Neural crest cell (in vitro differentiated cells): ENCODE results near the gene ANKH. TPM values are rescaled to one million over a fixed set of nuclear protein-coding genes. Genes with fewer than 3 reads are reported as not detected.

Experiments
- DNase-seq: peaks from one replicate; pipeline ENCODE4 v3.0.0; 2021; ENCODE audit warnings: low read depth, mixed read lengths, low spot score
- H3K27ac Mint-ChIP-seq: one replicate; pipeline ENCODE4 v1.8.0; 2021; ENCODE audit warnings: mild to moderate bottlenecking, mixed read lengths; ENCODE audit not compliant: unreplicated experiment
- H3K27me3 Mint-ChIP-seq: 2 replicates; pipeline ENCODE4 v1.8.0; 2021; ENCODE audit warnings: low read depth, mild to moderate bottlenecking, mixed read lengths
- H3K36me3 Mint-ChIP-seq: 2 replicates; pipeline ENCODE4 v1.8.0; 2021; ENCODE audit warnings: low read depth, mild to moderate bottlenecking, mixed read lengths
- H3K4me1 Mint-ChIP-seq: 2 replicates; pipeline ENCODE4 v1.8.0; 2021; ENCODE audit warnings: mixed read lengths
- H3K4me3 Mint-ChIP-seq: one replicate; pipeline ENCODE4 v1.8.0; 2021; ENCODE audit warnings: mild to moderate bottlenecking, mixed read lengths
- H3K9me3 Mint-ChIP-seq: 2 replicates; pipeline ENCODE4 v1.8.0; 2021; ENCODE audit warnings: mixed read lengths
- total RNA-seq: library from RNA; stranded (reverse); gene quantifications from 2 replicates; pipeline ENCODE4 v1.2.1, GENCODE V29; 2021
- TF ChIP-seq, protein P1 (sequence below): fragments of 200-600 bp; sonication (generic); conservative IDR thresholded peaks from 2 replicates; pipeline ENCODE4 v1.5.0; 2021; ENCODE audit warnings: antibody characterized with exemption, mild to moderate bottlenecking

The ANKH gene
- total RNA-seq, 1 donor from 2014 or later: 28.6 TPM

DNA sequence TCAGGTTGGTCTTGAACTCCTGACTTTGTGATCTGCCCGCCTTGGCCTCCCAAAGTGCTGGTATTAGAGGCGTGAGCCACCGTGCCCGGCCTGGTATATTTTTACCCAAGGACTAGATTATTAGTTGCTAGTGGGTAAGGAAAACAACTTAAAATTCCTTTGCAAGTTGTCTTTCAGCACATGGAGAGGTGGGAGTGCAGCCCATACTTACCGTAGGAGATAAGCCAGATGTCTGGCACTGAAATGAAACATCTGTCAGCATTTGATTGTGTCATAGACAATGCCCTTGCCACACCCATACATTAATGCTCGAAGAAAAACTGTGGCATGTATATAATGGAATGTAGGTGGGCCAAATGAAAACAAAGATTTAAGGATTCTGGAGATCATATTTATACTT lies 36.6 kb upstream of the ANKH start:
- H3K9me3 Mint-ChIP-seq: no peaks in the 10 kb centered on the region

DNA sequence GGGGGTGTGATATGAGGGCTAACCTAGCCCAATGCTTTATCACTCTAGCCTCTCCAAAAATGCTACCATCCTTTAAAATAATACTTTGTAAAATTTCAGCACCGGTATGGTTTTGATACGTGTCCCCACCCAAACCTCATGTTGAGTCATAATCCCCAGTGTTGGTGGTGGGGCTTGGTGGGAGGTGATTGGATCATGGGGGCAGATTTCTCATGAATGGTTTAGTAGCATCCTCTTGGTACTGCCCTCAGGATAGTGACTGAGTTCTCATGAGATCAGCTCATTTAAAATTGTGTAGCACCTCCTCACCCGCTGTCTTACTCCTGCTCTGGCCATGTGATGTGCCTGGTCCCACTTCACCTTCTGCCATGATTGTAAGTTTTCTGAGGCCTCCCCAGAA lies 35.0 kb upstream of the ANKH start:
- no peaks in the 10 kb centered on the region for H3K36me3 Mint-ChIP-seq
- no peak overlapping the region for H3K4me3 Mint-ChIP-seq
- no peak overlapping the region for H3K27ac Mint-ChIP-seq
- no peaks in the 10 kb centered on the region for H3K4me1 Mint-ChIP-seq
- H3K27me3 Mint-ChIP-seq: no peaks in the 10 kb centered on the region
- H3K9me3 Mint-ChIP-seq: no peaks in the 10 kb centered on the region
- TF ChIP-seq, protein P1, sequence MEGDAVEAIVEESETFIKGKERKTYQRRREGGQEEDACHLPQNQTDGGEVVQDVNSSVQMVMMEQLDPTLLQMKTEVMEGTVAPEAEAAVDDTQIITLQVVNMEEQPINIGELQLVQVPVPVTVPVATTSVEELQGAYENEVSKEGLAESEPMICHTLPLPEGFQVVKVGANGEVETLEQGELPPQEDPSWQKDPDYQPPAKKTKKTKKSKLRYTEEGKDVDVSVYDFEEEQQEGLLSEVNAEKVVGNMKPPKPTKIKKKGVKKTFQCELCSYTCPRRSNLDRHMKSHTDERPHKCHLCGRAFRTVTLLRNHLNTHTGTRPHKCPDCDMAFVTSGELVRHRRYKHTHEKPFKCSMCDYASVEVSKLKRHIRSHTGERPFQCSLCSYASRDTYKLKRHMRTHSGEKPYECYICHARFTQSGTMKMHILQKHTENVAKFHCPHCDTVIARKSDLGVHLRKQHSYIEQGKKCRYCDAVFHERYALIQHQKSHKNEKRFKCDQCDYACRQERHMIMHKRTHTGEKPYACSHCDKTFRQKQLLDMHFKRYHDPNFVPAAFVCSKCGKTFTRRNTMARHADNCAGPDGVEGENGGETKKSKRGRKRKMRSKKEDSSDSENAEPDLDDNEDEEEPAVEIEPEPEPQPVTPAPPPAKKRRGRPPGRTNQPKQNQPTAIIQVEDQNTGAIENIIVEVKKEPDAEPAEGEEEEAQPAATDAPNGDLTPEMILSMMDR: no peak
- DNase-seq: no peak

More for the DNA sequence above, 36.6 kb upstream of the ANKH start:
- no peaks in the 10 kb centered on the region for H3K27me3 Mint-ChIP-seq
- TF ChIP-seq, protein P1: no peak
- H3K36me3 Mint-ChIP-seq: no peaks in the 10 kb centered on the region
- H3K27ac Mint-ChIP-seq: no peak overlapping the region
- DNase-seq: no peak
- no peak overlapping the region for H3K4me3 Mint-ChIP-seq
- no peaks in the 10 kb centered on the region for H3K4me1 Mint-ChIP-seq

DNA sequence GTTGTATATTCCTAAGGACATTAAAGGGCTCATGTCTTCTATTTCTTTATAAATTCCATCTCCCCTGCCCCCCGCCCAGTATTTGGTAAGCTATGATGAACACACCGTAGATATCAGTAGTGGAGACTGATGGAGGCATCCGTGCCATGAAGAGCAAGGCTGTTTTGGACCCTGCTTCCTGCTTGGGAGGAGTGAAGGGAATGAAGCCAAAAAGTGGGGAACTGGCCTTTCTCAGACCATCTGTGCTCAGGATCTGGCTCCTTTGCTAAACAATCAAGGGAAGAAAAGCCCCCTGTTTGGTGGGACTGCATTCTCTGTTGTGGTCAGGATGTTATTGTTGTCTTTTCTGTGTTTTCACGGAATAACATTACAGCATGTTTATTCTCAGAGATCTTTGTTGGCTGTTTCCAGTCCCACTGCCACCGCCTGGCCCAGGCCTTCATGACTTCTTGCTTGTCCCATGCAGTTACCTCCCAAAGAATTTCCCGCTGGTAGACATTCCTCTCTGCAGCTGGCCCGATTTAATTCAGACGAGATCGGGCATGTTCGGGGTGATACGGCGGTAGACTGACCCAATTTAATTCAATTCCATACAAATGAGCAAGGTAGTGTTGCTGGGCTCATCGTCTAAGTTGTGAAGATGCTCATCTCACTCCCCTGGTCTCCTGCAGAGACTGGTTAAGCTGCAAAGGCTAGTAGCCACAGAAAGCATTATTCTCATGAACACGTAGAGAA lies 31.4 kb upstream of the ANKH start:
- TF ChIP-seq, protein P1: no peak
- Mint-ChIP-seq H3K27ac (no peak overlapping the region), H3K36me3 (no peaks in the 10 kb centered on the region)

DNA sequence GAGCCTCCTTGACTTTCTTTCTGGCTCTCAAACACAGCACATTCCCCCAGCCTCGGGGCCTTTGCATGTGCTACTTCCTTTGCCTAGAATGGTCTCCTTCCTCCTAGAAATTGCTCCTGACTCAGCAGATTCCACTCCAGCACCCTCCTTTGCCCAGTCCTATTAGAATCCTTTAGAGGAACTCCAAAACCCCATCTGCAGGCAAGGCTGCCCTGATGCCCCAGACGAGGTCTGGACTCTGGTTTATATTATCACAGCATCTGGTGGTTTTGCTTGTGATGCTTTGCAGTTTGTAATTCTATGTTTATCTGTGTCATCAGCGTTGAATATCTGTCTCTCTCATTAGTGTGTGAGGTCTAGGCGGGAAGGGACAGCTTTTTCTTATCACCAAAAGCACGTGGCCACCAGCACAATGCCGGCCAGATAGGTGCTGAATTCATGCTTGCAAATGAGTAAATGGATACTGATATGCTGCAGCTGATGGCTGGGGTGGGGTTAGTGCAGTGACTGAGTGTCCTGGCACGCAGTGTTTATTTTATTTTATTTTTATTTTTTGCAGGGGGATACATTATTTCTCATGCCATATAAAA lies 30.0 kb upstream of the ANKH start:
- Mint-ChIP-seq H3K27me3 (no peaks in the 10 kb centered on the region), H3K4me3 (no peak overlapping the region), H3K4me1 (no peaks in the 10 kb centered on the region), H3K9me3 (peaks cover 2% of the 10 kb centered on the region), H3K36me3 (no peaks in the 10 kb centered on the region), H3K27ac (no peak overlapping the region)
- DNase-seq: no peak
- TF ChIP-seq, protein P1: no peak

More for the DNA sequence above, 31.4 kb upstream of the ANKH start:
- no peak overlapping the region for H3K4me3 Mint-ChIP-seq
- H3K4me1 Mint-ChIP-seq: no peaks in the 10 kb centered on the region
- peaks cover 2% of the 10 kb centered on the region for H3K9me3 Mint-ChIP-seq
- no peak for DNase-seq
- no peaks in the 10 kb centered on the region for H3K27me3 Mint-ChIP-seq

DNA sequence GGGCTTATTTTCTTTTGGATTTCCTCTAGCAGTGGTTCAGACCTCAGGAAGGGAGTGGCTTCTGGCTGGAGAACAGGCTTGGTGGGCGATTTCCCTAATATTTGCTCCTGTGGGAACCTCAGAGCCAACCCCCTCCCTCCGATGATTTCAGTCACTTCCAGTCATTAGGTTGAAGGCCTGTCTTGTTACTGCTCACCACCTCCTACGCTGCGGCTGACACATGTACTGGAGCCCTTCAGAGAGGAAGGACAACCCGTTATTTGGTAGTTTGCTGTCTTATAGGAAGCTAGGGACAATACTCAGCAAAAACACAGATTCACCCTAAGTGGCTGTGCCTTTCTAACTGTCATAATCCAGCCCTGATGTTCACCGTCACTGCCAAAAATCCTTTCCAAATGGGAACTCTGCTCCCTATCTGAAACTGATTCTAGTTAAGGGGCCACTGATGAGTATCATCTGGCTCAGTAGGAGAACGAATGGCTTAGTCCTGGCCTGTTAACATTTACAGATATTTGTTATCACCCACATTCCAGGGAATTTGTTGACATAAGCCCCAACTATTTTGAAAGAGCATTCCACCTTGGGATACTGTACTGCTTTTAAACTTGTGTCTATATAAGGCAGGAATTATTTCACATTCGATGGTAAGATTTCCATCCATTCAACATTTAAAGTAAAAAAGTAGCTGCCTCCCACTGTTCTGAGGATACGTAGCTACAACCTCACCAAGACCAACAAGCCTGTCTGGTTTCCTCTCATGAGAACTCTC lies 29.3 kb upstream of the ANKH start:
- peaks cover 2% of the 10 kb centered on the region for H3K9me3 Mint-ChIP-seq
- TF ChIP-seq, protein P1: no peak
- no peak overlapping the region for H3K27ac Mint-ChIP-seq
- no peaks in the 10 kb centered on the region for H3K27me3 Mint-ChIP-seq
- H3K4me3 Mint-ChIP-seq: no peak overlapping the region
- DNase-seq: no peak
- H3K36me3 Mint-ChIP-seq: no peaks in the 10 kb centered on the region
- no peaks in the 10 kb centered on the region for H3K4me1 Mint-ChIP-seq
